GM19193 (cell line): ENCODE measurements around the gene PCID2.

ENCODE experiments used
- POLR2A ChIP-seq: IDR thresholded peaks from 4 replicates; pipeline ENCODE4 v1.6.1; 2011; ENCODE audit not compliant: insufficient read depth, insufficient read length; ENCODE audit errors: extremely low read depth

PCID2 gene

DNA sequence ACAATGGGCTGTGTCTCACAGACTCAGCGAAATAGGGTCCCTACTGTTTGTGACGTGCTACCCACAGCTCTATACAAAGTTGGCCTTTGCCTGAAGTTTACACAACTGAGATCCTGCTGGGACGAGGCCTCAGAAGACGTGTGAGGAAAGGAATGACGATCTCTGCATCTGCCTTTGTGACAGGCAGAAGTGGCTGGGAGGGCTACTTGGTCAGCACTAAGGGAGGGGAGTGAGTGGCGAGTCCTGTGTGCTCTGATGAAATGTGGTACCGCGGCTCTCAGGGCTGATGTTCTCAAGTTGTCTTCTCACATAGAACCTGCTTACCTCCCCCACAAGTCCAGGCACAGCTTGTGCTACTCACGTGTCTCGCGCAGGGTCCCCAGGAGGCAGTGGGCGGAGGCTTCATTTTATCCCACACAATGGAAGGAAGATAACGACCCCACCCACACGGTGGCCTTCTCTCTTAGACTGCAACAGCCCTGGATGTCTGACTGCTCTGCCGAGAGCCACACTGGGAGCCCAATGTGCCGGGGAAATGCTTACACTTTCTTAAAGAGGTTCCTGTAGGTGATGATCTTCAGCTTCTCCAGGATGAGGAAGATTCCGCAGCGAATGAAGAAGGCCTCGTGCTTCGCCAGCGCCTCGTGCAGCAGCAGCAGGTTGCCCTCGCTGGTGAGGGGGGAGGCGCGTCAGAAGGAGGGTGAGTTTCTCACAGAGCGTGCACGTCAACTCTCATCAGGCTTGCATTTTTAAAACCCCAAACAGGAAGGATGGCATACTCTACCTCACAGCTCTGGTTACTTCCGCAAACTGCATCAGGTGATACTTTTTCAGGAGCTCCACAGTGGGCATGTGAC lies 28.9 kb downstream of the PCID2 start:
- TF ChIP-seq POLR2A, result no peak

DNA sequence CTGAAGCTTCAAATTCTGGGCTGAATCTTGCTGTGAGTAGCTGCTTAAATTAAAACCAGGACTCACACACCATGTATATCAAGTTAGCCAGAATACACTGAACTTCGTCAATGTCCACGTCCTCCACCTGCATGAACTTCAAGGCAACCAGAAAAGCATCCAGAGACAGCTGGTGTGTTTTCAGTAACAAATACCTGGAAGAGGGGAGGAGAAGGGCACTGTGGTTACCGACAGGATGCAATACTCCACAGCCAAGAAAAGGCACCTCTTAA lies 29.6 kb downstream of the PCID2 start:
- no peak for TF ChIP-seq POLR2A

DNA sequence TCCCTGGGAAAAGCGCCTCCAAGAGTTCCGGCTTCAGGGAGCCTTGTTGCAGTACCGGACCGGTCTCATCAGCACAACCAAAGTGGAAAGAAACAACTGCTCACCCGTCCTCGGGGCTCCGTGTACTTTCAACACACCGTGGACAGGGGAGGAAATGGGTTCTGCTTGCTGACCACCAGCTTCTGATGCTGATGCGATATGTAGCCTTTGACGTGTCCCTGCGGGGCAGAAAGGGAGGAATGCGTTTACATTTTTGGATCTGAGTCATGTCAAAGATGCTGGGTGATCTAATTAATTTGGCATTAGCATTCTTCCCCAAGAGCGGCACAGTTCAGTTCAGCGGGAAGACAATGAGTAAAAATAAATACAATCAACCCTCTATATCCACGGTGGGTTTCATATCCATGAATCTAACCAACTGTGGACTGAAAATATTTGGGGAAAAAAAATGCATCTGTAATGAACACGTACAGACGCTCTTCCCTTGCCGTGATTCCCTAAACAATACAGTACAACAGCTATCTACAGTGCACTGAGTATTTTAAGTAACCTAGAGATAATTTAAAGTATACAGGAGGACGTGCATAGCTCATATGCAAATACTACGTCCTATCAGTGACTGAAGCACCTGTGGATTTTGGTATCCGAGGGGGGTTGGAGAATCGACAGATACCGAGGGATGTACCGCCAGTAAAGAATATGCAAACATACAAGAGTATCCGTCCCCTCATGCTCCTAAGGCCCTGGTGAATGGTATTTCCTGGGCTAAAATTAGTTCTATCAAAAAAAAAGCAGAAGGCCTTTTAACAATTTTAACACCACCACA lies 30.2 kb downstream of the PCID2 start:
- no peak for TF ChIP-seq POLR2A

DNA sequence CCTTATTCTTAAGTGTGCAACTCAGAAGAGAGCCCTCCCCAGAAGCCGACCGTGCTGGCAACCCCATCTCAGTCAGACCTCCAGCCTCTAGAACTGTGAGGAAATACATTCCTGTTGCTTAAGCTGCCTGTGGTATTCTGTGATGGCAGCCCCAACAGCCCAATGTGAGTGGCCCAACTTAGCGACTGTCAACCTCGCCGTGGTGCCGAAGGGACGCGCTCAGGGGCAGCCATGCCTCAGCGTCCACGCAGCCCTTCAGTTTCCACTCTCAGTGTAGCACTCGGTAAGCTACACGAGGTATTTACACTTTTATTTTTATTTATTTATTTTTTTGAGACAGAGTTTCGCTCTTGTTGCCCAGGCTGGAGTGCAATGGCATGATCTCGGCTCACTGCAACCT lies 31.6 kb downstream of the PCID2 start:
- TF ChIP-seq POLR2A, result no peak

DNA sequence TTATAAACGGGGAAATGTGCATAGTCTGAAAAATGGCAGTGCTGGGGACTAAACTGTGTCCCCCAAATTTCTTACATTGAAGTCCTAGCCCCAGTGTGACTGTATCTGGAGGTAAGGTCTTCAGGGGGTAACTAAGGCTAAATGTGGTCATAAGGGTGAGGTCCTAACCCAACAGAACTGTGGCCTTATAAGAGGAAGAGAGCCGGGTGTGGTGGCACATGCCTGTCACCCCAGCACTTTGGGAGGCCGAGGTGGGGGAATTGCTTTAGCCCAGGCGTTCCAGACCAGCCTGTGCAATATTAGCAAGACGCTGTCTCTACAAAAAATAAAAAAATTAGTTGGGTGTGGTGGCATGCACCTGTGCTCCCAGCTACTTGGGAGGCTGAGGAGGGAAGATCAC lies 32.2 kb downstream of the PCID2 start:
- no peak for TF ChIP-seq POLR2A

DNA sequence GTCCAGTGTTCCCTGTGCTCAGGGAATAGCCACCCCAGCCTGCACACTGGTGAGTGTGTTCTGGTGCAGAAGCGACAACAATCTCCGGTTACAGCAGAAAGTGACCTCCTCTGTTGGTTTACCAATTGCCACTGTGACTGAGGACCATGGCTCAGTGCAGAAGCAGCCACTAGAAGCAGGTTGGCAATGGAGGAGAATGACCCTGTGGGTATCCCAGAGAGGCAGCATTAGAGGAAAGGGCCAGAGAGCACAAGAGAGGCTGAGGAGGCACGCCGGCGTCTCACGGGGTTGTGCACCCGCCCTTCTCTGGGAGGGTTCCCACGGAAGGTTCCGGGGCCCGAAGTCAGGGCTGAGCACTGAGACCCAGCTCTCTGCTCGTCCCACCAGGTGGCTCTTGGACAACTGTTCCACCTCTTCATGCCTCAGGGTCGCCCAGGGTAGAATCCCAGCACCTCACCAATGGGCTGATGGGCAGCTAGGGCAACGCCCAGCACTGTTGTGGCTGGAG lies 36.0 kb downstream of the PCID2 start:
- no peak for TF ChIP-seq POLR2A

DNA sequence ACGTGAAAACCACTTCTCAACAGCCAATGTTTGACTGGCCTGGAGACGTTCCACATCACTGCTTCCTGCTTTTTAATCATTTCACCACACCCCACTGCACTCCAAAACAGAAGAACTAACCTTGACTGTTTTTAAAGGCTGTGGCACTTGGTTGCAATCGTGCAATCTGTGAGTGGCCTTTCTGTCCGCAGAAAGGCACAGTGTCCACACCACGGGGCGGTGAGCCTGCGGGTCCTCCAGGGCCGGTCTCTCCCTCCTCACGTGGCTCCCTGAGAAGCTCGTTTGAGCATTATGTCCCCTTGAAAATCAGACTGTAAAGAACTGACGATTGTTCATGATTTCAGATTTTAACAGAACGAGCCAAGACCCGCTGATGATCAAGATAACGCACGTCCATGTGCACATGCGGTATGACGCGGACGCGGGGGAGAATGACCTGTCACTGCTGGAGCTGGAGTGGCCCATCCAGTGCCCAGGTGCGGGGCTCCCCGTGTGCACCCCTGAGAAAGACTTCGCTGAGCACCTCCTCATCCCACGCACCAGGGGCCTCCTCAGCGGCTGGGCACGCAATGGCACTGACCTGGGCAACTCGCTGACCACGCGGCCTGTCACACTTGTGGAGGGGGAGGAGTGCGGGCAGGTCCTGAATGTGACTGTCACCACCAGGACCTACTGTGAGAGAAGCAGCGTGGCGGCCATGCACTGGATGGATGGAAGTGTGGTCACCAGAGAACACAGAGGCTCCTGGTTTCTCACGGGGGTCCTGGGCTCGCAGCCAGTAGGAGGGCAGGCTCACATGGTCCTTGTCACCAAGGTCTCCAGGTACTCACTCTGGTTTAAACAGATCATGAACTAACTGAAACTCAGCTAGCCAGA lies 37.0 kb downstream of the PCID2 start:
- no peak for TF ChIP-seq POLR2A

DNA sequence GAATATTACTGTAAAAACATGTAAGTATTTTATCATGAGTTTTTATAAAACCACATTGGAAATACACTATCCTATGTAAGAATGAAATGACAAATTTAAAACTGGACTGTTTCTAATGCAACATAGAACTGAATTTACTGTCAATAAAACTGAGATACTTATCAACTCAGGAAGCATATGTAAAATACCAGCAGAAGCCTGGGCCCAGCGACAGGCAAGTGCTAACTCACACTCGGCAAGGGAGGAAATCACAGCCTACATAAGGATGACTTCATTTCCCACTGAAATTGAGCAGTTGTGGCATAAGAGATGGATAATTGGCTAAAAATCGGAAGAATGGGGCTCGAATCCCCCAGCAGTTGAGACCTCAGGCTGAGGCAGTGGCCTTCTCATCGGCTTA lies 38.0 kb downstream of the PCID2 start:
- no peak for TF ChIP-seq POLR2A

DNA sequence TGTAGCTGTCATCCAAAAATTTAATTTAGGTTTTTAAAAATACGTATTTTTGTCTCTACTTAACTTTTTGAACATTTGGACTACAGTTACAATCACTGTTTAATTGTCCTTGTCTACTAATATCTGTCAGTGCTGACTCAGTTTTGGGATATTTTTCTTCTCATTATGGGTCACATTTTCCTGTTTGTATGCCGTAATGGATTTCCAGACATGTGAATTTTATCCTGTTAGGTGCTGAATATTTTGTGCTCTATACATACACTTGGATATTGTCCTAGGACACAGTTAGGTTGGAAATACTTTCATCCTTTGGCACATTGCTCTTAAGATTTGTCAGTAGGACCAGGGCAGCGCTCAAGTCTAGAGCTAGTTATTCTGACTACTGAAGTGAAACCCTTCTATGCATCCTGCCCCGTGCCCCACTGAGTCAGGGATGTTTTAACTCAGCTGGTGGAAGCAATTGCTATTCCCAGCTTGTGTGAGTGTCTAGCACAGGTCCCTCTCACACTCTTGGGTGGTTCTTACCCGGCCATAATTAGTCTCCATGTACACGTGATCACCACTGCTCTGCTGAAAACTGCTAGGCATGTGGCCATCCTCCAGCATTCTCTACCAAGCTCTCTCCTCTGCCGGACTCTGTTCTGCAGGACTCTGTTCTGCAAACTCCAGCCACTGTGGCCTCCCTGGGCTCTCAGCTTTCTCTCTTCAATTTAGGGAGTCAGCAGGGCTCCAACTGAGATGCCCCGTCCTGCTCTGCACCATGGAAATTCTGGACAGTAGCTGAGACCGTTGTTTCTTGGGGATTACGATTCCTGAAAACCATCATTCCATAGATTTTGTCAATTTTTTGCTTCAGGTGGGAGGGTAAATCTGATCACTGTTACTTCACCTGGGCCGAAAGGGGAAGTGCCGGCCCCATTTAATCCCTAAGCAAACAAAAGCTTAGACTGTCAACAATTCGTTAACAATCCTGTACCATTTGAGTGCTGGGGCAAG lies 38.9 kb downstream of the PCID2 start:
- no peak for TF ChIP-seq POLR2A

DNA sequence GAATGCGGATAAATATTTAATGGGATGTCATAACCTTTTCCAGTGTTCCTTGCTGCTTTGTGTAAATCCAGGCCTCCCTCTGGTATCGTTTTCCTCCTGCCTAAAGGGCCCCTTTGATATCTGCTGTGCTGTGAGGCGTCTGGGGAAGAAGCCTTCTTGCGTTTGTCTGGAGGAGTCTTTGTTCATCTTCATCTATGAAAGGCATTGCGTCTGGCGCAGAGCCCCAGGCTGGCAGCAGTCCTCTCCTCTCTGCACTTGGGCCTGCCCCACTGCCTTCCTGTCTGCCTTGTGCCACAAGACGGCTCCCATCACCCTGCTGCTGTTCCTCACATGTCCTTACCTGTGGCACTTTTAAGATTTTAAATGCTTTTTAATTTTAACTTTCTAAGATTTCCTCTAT lies 40.3 kb downstream of the PCID2 start:
- TF ChIP-seq POLR2A, result no peak

DNA sequence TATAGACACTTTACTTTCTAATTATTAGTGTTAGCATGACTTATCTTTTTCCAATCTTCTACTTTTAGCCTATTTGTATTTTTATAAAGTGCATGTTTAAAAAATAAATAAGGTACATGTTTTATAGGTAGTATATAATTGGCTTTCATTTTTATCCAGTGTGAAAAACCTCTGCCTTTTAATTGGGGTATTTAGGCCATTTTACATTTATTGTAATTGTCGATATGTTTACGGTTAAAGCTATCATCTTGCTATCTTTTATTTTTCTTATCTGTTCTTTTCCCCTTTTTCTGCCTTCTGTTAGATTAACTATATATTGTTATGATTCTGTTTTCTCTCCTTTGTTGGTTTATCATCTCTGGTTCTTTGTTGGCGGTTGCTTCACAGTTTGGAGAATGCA lies 40.9 kb downstream of the PCID2 start:
- TF ChIP-seq POLR2A, result no peak

DNA sequence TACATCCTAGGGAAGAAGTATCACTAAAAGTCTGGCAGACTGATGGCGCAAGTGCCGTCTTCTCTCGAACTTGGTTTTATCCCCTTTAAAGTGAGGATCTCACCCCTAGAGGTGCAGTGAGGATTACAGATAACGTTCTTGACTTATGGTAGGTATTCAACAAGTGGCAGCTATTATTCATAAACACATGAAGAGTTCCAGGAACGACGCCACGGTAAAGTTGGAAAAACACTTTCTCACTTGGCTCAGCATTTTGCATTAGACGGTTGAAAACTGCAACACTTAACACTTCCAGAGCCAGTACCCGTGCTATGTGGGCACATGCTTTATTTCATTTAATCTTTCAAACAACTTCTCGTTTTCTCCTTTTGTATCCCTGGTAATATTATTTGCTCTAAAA lies 41.3 kb downstream of the PCID2 start:
- no peak for TF ChIP-seq POLR2A

DNA sequence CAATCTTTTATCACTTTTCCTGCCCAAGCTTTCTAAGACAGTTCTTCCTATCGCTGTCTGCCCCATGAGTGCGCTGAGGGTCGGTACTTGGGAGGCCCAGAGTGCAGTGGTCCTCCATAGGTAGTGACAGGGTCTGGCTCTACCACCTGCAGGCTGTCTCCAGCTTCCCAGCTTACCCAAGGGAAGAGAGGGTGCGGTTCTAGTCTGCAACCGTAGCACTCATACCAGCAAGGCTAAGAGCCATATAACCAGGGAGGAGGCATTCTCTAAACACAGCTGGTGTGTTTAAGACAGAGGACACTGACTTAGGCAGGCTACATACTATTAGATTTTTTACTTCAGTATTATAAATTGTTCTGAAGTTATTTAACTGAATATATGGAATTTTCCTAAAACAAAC lies 41.8 kb downstream of the PCID2 start:
- TF ChIP-seq POLR2A, result no peak

DNA sequence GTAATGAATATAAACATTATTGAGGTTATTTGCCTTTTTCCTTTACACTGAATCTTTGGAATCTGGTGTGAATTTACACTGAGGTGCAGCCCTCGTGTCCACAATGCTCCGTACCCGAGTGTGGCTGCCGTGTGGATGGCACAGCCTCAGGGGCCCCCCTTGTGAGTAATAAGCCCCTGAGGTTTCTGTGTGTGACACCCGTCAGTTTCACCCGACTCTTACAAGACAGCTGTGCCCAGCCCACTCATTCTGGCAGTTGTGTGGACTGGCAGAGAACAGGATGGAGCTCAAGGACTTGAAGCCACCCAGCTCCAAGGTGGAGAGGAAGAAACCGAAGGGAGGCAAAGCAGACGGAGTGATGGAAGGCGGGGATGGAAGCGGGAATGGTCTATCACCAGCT lies 42.2 kb downstream of the PCID2 start:
- no peak for TF ChIP-seq POLR2A
